Activated naive CD8-positive, alpha-beta T cell treated with anti-CD3 and anti-CD28 coated beads, Interleukin-2, amount 10 ng/mL, durations not matched to agents 7 days and 5 days (primary cell): ENCODE data around the gene ABHD14A. TPM values are rescaled to one million over a fixed set of nuclear protein-coding genes. Genes with fewer than 3 reads are reported as not detected.

Experiments used
- ATAC-seq: fragments of 150-1000 bp; cut with Tn5 transposase; one replicate; pipeline ENCODE4 v1.10.0; 2021; ENCODE audit warnings: low read depth, moderate library complexity
- POLR2A ChIA-PET: fragments of 350-600 bp; sonication (Branson Sonifier 250); formaldehyde crosslinking; loops from one replicate; lab custom pipeline; 2021; ENCODE audit warnings: antibody characterized with exemption; lab: Charles Lee
- DNase-seq: peaks from one replicate; pipeline ENCODE4 v3.0.0; 2021
- H3K27ac Mint-ChIP-seq: one replicate; pipeline ENCODE4 v1.8.0; 2022; ENCODE audit warnings: mild to moderate bottlenecking, mixed read lengths
- H3K27me3 Mint-ChIP-seq: one replicate; pipeline ENCODE4 v1.8.0; 2022; ENCODE audit warnings: mild to moderate bottlenecking, moderate library complexity, mixed read lengths
- H3K36me3 Mint-ChIP-seq: one replicate; pipeline ENCODE4 v1.8.0; 2021; ENCODE audit warnings: mild to moderate bottlenecking, mixed read lengths
- H3K4me1 Mint-ChIP-seq: one replicate; pipeline ENCODE4 v1.8.0; 2021; ENCODE audit warnings: mixed read lengths
- H3K4me3 Mint-ChIP-seq: one replicate; pipeline ENCODE4 v1.8.0; 2022; ENCODE audit warnings: mild to moderate bottlenecking, moderate library complexity, mixed read lengths
- H3K9me3 Mint-ChIP-seq: one replicate; pipeline ENCODE4 v1.8.0; 2021; ENCODE audit warnings: mixed read lengths
- total RNA-seq, 2 experiments: library from RNA; stranded (reverse); gene quantifications; one replicate each; pipeline ENCODE4 v1.2.3, GENCODE V29; 2021

ABHD14A gene
- total RNA-seq, 2 experiments from 2014 or later: 11.3 to 15.9 TPM

- POLR2A ChIA-PET: interaction anchor here (3.4 to 5.2 kb wide), 2 partner anchors 29 to 51 kb away, joined by 25 to 41 read pairs; partner anchors contain the start of genes ABHD14A, ABHD14B and RPL29
- ATAC-seq (no peak), DNase-seq (peak; percentile 28)
- Mint-ChIP-seq H3K27ac (peak overlapping the region; percentile 58), H3K4me3 (no peak overlapping the region), H3K4me1 (peaks cover 20% of the 10 kb centered on the region), H3K27me3 (no peaks in the 10 kb centered on the region), H3K36me3 (no peaks in the 10 kb centered on the region), H3K9me3 (no peaks in the 10 kb centered on the region)
Measured at GRCh38 chr3:51944451-51945021, 30.3 kb upstream of the ABHD14A start.

GRCh38 chr3:51945031-51945840 lies 29.6 kb upstream of the ABHD14A start:
- Mint-ChIP-seq H3K9me3 (no peaks in the 10 kb centered on the region), H3K27me3 (no peaks in the 10 kb centered on the region), H3K36me3 (no peaks in the 10 kb centered on the region), H3K4me1 (peaks cover 17% of the 10 kb centered on the region), H3K4me3 (no peak overlapping the region), H3K27ac (no peak overlapping the region)
- POLR2A ChIA-PET: interaction anchor here (1.7 to 5.2 kb wide), 2 partner anchors 28 to 37 kb away, joined by 3 to 41 read pairs; partner anchors contain the start of genes ABHD14A and ABHD14B
- ATAC-seq (no peak), DNase-seq (peak; percentile 27)

GRCh38 chr3:51945926-51946705 lies 28.7 kb upstream of the ABHD14A start:
- DNase-seq (peak; percentile 22), ATAC-seq (no peak)
- POLR2A ChIA-PET: interaction anchor here (1.7 to 5.2 kb wide), 2 partner anchors 28 to 37 kb away, joined by 3 to 41 read pairs; partner anchors contain the start of genes ABHD14A and ABHD14B
- H3K4me3 Mint-ChIP-seq: no peak overlapping the region
- H3K27me3 Mint-ChIP-seq: no peaks in the 10 kb centered on the region
- H3K9me3 Mint-ChIP-seq: no peaks in the 10 kb centered on the region
- H3K36me3 Mint-ChIP-seq: no peaks in the 10 kb centered on the region
- H3K27ac Mint-ChIP-seq: no peak overlapping the region
- peaks cover 9% of the 10 kb centered on the region for H3K4me1 Mint-ChIP-seq

GRCh38 chr3:51946796-51947195 lies 28.1 kb upstream of the ABHD14A start:
- Mint-ChIP-seq H3K9me3 (no peaks in the 10 kb centered on the region), H3K4me1 (peaks cover 7% of the 10 kb centered on the region), H3K27ac (no peak overlapping the region), H3K36me3 (no peaks in the 10 kb centered on the region), H3K27me3 (no peaks in the 10 kb centered on the region), H3K4me3 (no peak overlapping the region)
- peak; percentile 4 for DNase-seq
- POLR2A ChIA-PET: interaction anchor here (1.7 kb wide), 1 partner anchor 36 kb away, joined by 3 read pairs; no protein-coding TSS in a partner anchor
- no peak for ATAC-seq

- Mint-ChIP-seq H3K27me3 (peaks cover 2% of the 10 kb centered on the region), H3K27ac (no peak overlapping the region), H3K9me3 (no peaks in the 10 kb centered on the region), H3K4me3 (no peak overlapping the region), H3K4me1 (peaks cover 7% of the 10 kb centered on the region), H3K36me3 (no peaks in the 10 kb centered on the region)
- ATAC-seq (no peak), DNase-seq (peak; percentile 18)
- POLR2A ChIA-PET: no interaction called here
Measured at GRCh38 chr3:51947215-51947900, 27.5 kb upstream of the ABHD14A start.

GRCh38 chr3:51948016-51948580 lies 26.8 kb upstream of the ABHD14A start:
- H3K4me1 Mint-ChIP-seq: peaks cover 5% of the 10 kb centered on the region
- POLR2A ChIA-PET: no interaction called here
- DNase-seq (peak; percentile 15), ATAC-seq (no peak)
- no peak overlapping the region for H3K27ac Mint-ChIP-seq
- no peaks in the 10 kb centered on the region for H3K36me3 Mint-ChIP-seq
- no peak overlapping the region for H3K4me3 Mint-ChIP-seq
- peaks cover 6% of the 10 kb centered on the region for H3K27me3 Mint-ChIP-seq
- H3K9me3 Mint-ChIP-seq: no peaks in the 10 kb centered on the region

GRCh38 chr3:51949121-51949520 lies 25.7 kb upstream of the ABHD14A start:
- no peaks in the 10 kb centered on the region for H3K9me3 Mint-ChIP-seq
- peaks cover 4% of the 10 kb centered on the region for H3K4me1 Mint-ChIP-seq
- H3K27me3 Mint-ChIP-seq: peaks cover 16% of the 10 kb centered on the region
- DNase-seq (peak; percentile 4), ATAC-seq (no peak)
- POLR2A ChIA-PET: no interaction called here
- no peak overlapping the region for H3K4me3 Mint-ChIP-seq
- no peaks in the 10 kb centered on the region for H3K36me3 Mint-ChIP-seq
- no peak overlapping the region for H3K27ac Mint-ChIP-seq

GRCh38 chr3:51950899-51951298 lies 24.0 kb upstream of the ABHD14A start:
- POLR2A ChIA-PET: no interaction called here
- H3K36me3 Mint-ChIP-seq: no peaks in the 10 kb centered on the region
- ATAC-seq: no peak
- peaks cover 29% of the 10 kb centered on the region for H3K27me3 Mint-ChIP-seq
- H3K27ac Mint-ChIP-seq: no peak overlapping the region
- H3K4me3 Mint-ChIP-seq: no peak overlapping the region
- H3K4me1 Mint-ChIP-seq: peaks cover 2% of the 10 kb centered on the region
- no peak for DNase-seq
- no peaks in the 10 kb centered on the region for H3K9me3 Mint-ChIP-seq

- H3K4me1 Mint-ChIP-seq: peaks cover 3% of the 10 kb centered on the region
- ATAC-seq (no peak), DNase-seq (no peak)
- peaks cover 40% of the 10 kb centered on the region for H3K27me3 Mint-ChIP-seq
- no peak overlapping the region for H3K27ac Mint-ChIP-seq
- POLR2A ChIA-PET: interaction anchor here (1.9 kb wide), 1 partner anchor 12 kb away, joined by 6 read pairs; the partner anchor contains the start of gene RRP9
- H3K9me3 Mint-ChIP-seq: no peaks in the 10 kb centered on the region
- H3K4me3 Mint-ChIP-seq: no peak overlapping the region
- peaks cover 2% of the 10 kb centered on the region for H3K36me3 Mint-ChIP-seq
Measured at GRCh38 chr3:51953445-51953844, 21.4 kb upstream of the ABHD14A start.

GRCh38 chr3:51954105-51954504 lies 20.8 kb upstream of the ABHD14A start:
- H3K27ac Mint-ChIP-seq: no peak overlapping the region
- peaks cover 40% of the 10 kb centered on the region for H3K27me3 Mint-ChIP-seq
- DNase-seq: no peak
- no peak overlapping the region for H3K4me3 Mint-ChIP-seq
- POLR2A ChIA-PET: interaction anchor here (1.9 kb wide), 1 partner anchor 13 kb away, joined by 6 read pairs; the partner anchor contains the start of gene RRP9
- H3K9me3 Mint-ChIP-seq: no peaks in the 10 kb centered on the region
- H3K4me1 Mint-ChIP-seq: peaks cover 3% of the 10 kb centered on the region
- ATAC-seq: no peak
- H3K36me3 Mint-ChIP-seq: peaks cover 2% of the 10 kb centered on the region

GRCh38 chr3:51954713-51955112 lies 20.2 kb upstream of the ABHD14A start:
- H3K9me3 Mint-ChIP-seq: no peaks in the 10 kb centered on the region
- no peak for ATAC-seq
- H3K27ac Mint-ChIP-seq: no peak overlapping the region
- no peak for DNase-seq
- peaks cover 2% of the 10 kb centered on the region for H3K36me3 Mint-ChIP-seq
- peaks cover 40% of the 10 kb centered on the region for H3K27me3 Mint-ChIP-seq
- H3K4me3 Mint-ChIP-seq: no peak overlapping the region
- H3K4me1 Mint-ChIP-seq: peaks cover 3% of the 10 kb centered on the region
- POLR2A ChIA-PET: interaction anchor here (1.9 kb wide), 1 partner anchor 13 kb away, joined by 6 read pairs; the partner anchor contains the start of gene RRP9

- POLR2A ChIA-PET: no interaction called here
- Mint-ChIP-seq H3K27me3 (peaks cover 40% of the 10 kb centered on the region), H3K9me3 (no peaks in the 10 kb centered on the region), H3K36me3 (peaks cover 2% of the 10 kb centered on the region), H3K4me1 (peaks cover 3% of the 10 kb centered on the region), H3K4me3 (no peak within 1 kb of the TSS), H3K27ac (no peak within 1 kb of the TSS)
- DNase-seq: no peak
- ATAC-seq: no peak
Measured at GRCh38 chr3:51955175-51955892, 19.5 kb upstream of the ABHD14A start, which contains the start of gene GPR62. GPR62 (plus strand) TSS chr3:51955381; CDS start chr3:51955653, 272 bp downstream.
